GM19238 (cell line): Measurements from ENCODE around the gene MAD1L1.

Source experiments
- DNase-seq: peaks from one replicate; pipeline ENCODE4 v3.0.0; 2011; ENCODE audit warnings: low spot score; ENCODE audit not compliant: insufficient read length

The MAD1L1 gene

DNA sequence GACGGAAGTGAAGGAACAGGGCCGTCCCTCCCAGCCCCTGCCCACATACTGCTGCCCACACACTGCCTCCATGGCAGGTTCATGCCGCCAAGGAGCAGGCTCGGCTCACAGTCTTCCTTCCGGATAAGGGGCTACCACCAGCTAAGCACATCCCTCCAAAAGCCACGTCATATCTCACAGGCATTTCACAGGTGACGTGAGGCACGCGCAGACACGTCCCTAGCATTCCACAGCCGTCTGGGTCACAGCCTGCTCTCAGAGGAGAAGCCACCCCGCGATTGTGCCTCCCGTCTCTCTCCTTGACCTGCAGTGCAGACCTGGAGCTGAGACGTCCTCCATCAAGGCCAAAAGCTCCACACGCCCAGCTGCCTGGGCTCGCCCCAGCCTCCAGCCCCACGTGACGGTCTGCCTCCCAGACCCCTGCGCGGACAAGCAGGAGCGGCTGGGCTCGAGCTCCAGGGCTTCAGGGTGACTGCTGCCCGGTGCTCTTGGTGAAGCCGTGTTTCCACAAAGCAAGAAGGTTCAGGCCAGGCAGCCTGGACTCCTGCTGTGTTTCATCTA, 114.0 kb downstream of the MAD1L1 start:
- DNase-seq = no peak

DNA sequence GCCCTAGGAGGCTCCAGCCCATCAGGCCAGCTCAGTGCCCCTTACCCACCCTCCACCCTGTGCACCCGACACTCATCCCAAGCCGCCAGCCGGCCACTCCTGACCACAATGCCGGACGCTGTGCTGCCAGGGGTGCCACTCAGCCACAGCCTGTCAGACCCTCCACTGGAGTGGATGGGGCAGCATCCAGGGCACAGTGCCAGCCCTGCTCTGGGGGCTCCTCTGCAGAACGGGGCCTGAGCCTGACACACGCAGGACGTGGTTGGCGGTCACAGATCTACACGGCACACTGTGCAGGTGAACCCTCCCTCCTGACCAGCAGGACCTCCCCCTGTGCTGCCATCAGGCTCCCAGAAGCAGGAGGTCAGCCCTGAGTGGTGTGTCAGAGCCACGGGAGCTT, 114.7 kb downstream of the MAD1L1 start:
- no peak for DNase-seq

DNA sequence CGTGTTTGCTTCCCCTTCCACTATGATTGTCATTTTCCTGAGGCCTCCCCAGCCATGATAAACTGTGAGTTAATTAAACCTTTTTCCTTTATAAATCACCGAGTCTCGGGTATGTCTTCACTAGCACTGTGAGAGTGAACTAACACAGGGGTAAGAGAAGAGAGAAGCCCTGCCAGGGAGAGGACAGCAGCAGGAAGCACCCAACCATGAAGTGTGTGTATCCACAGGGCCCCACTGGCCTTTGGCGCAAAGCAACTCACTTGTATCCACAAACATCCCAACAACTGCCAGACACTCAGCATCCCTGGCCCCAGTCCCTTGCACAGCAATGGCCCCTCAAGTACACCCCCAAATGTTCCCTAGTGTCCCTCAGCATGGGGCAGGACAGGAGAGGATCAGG, 115.1 kb downstream of the MAD1L1 start:
- DNase-seq = no peak

DNA sequence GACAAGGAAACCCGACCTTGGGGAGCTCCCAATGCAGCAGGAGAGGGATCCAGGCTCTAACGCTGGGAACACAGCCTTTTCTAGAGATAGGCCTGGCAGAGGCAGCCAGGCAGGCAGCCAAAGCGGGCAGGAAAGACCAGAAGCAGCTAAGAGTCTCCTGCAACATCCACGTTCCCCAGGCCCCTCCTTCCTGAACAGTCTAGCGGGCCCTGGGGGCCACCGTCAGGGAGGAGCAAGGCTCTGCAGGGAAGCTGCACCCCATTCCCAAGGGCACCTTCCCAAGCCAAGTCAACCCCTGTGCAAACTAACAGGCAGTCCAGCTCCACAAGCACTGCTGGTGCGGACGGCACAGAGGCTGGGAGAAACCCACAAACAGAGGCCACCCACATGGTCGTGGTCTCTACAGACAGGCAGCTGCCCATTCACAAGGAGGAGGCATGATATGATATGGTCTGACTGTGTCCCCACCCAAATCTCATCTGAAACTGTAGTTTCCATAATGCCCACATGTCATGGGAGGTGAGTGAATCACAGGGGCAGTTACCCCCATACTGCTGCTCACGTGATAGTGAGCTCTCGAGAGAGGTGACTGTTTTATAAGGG, 115.7 kb downstream of the MAD1L1 start:
- no peak for DNase-seq

DNA sequence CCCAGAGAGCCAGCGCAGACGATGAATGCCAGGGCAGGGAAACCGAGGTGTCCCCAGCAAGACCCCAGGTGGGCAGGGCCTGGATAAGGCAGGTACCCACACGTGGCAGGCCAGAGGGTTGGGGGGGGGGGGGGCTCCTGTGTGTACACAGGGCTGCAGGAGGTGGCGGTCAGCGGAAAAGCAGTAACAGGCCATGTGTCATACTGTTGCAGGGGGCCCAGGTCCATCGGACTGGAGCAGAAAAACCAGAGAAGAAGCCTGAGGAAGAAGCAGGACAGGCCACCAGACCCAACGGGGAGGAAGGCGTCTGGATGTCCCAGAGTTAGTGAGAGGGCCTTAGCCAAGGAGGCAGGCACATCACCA, 116.3 kb downstream of the MAD1L1 start:
- DNase-seq = no peak

DNA sequence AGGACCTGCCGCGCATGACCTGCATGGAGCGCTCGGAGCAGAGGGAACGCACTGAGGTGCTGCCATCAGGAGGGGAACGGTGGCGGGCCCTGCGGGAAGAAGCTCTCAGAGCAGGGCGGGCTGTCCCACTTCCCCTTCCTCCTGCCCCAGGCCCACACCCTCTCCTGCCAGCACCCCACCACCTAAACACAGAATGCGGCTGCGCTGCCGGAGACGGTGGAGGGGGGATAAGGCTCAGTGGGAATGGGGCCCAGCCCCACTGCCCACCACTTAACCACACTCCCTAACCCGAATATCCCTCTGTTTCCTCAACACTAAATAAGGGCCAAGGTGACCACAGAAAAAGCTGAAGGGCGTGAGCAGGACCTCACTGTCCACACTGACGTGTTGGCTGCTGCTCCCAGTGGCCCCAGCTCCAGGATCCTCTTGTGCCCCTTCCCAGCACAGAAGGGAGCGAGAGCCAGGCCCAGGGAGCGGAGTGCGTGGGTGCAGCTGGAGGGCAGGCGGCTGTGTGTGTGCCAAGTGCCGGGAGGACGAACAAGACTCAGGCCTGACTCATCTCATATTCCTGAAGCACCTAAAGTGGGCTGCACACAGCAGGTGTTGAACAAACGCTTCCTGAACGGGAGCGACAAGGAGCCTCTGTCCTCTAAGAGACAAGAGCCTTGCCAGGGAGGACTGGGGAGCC, 116.8 kb downstream of the MAD1L1 start:
- DNase-seq = no peak

DNA sequence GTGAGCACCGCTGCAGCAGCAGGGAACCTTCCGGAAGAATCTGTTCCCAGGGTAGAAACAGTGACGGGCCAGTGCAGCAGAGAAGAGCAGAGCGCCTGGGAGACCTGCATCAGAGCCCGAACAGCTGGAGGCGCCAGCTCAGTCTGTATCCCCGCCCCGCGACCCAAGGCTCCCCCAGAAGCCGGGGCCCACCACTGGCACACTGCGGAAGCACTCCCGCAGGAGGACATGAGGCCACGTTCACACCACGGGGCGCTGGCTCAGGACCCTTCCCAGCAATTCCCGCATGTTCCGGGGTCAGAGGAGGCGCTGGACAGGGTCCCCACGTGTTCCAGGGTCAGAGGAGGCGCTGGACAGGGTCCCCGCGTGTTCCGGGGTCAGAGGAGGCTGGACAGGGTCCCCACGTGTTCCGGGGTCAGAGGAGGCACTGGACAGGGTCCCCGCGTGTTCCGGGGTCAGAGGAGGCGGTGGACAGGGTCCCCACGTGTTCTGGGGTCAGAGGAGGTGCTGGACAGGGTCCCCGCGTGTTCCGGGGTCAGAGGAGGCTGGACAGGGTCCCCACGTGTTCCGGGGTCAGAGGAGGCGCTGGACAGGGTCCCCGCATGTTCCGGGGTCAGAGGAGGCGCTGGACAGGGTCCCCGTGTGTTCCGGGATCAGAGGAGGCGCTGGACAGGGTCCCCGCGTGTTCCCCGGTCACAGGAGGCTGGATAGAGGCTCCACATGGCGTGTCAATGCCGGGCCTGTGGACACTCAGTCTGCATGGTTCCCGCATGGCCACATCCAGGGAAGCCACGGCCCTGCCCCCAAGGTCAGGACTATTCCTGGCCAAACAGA, 117.6 kb downstream of the MAD1L1 start:
- DNase-seq = no peak

DNA sequence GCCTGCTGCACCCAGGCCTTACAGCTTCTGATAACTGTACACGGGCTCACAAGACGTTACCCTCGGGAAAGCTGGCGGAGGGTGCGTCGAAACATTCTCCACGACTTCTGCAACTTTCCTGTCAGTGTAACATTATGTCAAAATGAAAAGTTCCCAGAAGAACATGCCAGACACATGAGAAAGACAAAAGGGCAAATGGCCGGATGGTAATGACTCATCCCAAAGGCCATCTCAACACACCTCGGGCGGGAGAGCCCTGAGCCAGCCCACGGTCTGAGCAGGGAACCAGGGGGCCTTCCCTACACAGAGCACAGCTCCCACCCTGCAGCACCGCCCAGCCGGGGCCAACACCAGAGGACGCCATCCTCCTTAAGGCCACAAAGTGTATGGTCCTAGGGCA, 118.7 kb downstream of the MAD1L1 start:
- no peak for DNase-seq

DNA sequence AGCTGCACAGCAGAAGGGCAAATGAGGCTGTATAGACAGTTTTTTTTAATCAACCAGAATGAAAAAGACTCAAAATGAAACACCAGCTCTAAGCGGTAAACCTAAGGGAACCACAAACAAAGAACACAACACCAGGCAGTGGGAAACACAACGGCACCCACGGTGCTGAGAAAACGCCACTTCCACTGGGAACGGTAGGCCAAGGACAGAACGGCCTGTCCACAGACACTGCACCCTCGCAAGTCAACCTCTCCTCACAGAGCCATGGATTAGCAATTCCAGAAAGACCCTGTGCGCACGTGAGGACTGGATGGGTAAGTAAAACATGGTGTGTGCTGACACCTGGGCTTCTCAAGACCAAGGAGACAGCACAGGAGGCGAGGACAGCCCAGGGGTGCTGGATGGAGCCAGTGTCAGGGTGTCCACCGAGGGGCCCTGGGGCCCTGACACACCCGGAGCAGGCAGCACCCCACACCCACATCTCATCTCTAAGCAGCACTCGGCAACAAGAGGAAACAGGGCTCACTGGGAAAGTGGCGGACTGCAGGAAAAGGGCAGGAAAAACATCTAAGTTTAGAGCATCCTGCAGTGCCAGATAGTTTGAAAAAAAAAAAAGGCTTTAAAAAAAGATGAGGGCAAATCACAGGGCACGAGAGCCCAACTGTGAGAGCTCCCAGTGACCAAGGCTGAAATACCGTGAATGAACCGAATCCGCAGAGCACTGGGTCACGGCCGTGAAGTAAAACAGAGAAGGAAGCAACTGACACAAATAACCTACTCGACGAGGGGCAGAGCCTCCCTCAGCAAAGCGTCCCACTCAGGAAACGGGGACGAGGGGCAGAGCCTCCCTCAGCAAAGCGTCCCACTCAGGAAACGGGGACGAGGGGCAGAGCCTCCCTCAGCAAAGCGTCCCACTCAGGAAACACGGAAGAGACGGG, 120.2 kb downstream of the MAD1L1 start:
- DNase-seq = no peak

DNA sequence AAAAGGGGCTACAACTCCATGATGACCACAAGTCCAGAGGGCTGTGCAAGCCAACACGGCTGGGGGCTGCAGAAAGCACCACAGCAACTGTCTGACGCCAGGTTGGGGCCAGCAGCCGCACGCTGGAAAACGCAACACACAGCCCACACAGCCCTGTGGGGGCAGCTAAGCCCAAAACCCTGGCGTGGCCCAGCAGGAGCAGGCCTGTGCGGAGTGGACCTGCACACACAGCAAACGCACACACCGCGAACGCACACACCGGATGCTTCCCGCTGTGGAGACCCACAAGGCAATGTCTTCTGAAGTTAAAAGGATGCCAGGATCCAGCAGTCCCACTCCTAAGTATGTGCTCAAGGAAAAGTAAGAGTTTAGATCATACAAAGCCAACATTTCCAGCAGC, 121.2 kb downstream of the MAD1L1 start:
- DNase-seq = no peak

DNA sequence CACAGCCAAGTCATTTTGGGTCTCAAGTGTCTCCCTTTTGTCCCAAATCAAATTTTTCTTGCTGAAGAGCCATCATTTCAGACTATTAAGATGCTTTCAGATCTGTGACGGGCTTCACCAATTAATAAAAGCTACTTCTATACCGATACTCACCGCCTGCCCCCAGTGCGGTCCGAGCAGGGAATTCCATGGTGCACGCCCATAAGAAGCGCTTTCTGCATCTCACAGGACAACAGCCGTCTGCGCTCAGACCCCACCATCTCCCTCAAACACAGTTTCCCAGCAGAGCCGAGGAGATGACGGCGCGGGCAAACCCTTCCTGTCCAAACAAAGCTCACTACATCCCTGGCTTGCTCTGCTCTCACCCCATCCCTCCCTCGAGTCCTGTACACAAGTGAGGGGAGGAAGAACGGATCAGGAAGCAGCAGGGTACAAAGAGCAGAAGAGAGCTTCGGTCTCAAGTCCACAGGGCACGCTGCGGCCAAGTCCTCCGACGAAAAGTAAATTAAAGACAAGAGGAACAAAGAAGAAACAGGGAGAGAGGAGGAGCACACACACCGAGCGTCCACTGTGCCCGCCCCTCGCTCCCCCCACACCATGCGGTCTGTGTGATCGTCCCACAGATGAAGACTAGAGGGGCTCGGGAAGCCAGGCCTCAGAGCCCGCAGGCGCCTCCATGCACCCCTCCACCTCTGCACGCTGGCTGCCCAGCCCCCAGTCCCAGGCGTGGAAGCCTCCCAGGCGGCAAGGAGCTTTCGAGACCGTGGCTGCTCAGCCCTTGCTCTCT, 121.9 kb downstream of the MAD1L1 start:
- DNase-seq = no peak

DNA sequence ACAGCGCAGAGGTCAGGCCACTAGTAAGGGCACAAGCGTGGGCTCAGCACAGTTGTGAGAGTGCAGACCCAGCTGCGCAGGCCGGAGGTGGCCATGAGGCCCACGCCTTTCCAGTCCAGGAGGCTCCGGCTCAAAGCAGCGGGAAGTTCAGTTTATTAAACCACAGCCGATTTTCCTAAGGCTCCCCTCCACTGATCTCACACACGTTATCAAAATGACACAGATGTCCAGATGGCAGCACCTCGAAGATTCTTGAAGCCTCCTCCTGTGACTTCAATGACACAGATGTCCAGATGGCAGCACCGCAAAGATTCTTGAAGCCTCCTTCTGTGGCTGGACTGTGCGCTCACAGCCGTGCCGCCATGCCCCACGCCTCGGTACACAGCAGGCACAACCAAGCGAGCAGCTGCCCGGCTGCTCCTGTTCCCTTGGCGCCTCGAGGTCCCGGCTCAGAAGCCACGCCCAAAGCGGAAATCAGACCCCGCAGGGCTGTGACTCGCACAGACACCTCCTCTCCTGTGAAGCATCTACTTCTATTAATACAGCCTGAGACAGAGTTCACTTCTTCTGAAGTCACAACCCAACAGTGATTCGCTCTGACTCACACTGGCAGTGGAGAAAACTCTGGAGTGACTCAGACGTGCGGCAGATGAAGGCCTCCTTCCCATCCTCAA, 122.7 kb downstream of the MAD1L1 start:
- DNase-seq = no peak

DNA sequence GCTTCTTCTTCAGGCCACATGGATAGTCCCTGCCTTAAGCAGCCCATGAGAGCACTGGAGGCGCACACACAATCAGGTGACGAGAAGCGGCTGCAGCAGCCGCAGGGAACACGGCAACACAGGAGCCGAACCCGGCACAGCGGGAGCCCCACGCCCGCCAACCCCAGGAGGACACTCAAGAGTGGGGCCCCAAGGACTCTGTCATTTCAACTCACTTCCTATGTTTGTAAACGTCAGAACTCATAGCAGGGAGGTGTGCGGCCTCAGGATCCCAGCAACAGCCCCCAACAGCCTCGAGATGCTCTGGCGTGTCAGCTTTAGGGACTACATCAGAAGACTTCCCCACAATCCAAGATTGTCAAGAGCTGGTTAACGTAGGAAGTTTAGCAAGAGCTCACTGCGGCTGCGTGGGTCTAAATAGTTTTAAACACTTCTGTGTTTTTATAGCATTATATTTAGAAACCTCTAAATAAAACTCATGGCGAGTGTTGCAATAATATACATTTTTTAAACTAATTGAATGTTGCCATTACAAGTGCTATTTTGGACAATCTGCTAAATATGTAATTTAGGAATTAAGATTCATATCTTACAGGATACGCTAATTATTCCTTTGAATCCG, 123.4 kb downstream of the MAD1L1 start:
- DNase-seq = no peak

DNA sequence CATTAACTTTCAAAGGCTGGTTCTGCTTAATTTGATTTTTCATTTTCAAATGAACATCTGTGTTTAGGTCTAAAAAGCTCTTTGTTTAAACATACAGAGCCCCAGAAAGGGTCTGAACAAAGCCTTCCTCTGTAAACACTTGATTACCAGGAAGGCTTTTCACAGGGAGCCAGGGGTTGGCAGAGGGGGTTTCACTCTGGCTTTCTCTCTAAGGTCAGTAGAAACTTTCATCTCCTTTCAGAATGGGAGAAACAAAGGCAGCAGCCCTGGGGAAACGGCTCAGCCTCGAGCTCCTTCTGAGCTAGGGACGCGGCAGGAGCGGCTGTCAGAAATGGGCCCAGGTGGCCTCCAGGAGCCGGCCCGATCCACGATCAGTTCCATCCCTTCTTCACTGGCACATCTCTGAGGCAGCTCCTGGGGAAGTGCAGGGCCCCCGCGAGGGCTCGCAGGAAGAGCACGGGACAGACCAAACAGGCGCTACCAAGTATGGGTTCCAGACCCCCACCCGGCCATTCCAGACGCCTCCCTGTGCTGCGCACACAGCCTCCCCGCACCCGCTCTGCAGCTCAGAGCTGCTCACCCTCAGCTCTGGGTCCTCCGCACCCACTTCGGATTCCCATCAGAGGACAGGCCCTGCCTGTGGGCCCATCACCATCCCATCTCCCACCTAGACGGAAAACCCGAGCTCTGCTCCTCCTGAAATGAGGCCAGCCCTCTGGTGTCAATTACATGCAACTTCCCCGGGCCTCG, 124.1 kb downstream of the MAD1L1 start:
- no peak for DNase-seq

DNA sequence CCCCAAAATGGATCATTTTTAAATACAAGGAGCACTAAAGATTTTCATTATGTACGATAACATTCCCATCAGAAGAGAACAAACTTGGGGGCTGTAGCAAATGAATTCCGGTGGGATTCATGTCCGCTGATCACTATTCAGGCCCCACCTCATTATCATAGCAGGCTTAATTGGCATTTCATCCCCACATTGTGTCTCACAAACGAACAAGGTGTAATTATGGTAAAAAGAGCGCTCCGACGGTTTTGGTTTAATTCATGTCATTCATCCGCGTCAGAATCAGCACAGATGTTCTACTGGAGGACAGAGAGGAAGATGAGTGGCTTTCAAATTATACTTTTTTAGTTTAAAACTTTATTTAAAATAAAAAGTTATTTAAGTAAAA, 124.7 kb downstream of the MAD1L1 start:
- DNase-seq = no peak

DNA sequence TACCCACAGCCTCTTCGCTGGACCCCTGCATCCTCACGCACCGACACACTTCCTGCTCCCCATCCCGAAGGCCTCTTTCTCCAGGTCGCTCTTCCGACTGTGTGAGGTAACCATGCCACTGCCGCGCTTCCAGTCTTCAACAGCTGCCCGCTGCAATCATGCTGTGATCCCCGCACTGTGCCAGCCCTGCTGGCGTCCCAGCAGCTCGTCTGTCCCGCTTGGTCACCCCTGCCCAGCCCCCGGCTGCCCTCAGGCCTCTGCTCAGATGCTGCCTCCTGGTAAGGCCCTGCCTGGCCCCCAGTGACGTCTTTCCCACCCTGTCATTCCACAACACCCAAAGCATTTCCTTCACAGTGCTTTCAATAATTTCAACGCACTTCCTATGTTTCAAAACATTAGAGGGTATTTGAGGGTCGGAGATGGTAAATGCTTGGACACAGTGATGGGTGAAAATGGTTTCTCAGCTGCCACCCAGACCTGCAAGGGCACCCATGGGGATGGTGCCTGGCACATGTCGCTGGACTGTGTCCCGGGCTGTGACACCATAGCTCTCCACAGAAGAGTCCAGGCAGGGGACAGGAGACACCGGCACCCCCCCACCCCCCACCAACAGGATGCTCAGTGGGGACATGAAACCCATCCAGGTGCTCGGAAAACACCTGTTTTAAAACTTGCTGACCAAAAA, 125.2 kb downstream of the MAD1L1 start:
- no peak for DNase-seq

DNA sequence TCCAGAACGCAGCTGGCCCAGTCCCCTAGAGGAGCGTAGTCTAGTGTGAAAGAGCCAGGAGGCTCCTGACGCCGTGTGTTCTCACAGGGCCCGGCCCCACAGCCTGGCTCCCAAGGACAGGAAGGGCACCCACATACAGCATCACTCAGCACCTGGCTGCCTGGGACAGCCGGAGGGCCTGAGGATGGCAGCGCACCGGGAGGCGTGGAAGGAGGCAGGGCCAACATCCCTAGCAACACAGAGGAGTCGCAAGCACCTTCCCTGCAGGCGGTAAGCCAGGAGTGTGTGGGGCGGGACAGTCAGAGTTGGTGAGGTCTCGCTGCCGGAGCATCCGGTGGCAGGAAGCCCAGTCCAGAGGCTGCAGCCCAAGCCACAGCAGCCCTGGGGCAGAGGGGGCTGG, 125.8 kb downstream of the MAD1L1 start:
- no peak for DNase-seq

DNA sequence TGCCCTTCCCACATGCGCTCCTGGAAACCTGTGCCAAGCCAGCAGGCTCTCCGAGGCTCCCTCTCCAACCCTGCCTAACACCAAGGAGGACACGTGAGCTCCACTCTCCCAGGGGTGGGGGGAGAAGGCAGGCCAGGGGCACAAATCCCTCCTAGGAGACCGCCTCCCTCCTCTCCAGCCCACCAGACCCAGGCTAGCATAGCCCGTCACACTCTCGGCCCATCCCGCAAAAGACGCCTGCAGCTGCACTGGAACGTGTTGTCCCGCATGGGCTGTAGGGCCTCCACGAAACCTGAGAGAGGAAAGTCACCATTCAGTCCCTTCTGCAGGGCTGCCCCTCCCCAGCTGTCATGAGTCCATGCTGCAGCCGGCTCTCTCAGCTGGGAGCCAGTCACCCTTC, 126.3 kb downstream of the MAD1L1 start:
- DNase-seq = no peak
